Right ventricle myocardium inferior (tissue), 1 donor: Measurements from ENCODE around the gene DDI2. TPM values are rescaled to one million over a fixed set of nuclear protein-coding genes. Genes with fewer than 3 reads are reported as not detected.
A peak's percentile ranks its signal among the peaks of the same experiment; 100 is the strongest.

Experiments used
- ATAC-seq: fragments of 200-7000 bp; cut with Tn5 transposase; one replicate; pipeline ENCODE4 v1.9.1; 2020; ENCODE audit warnings: mild to moderate bottlenecking, moderate library complexity
- DNase-seq: peaks from one replicate; pipeline ENCODE4 v3.0.0; 2021; ENCODE audit errors: missing footprints
- intact Hi-C: fragments of 100-400 bp; cut with DNase I; formaldehyde crosslinking; loops from one replicate; pipeline ENCODE4 v1.11.0; 2022
- long read RNA-seq: library from polyadenylated mRNA; unstranded; transcript quantifications from one replicate; pipeline ENCODE4 v2.0.0, GENCODE V29; 2021
- total RNA-seq: library from RNA; stranded (reverse); fragmentation: NEBNext Ultra II Directional; extraction: Animal tissue kit (Norgen Biotek cat#: 25700); gene quantifications from one replicate; pipeline ENCODE4 v1.2.1, GENCODE V29; 2021
- donor health status: DM: no; HTN: yes; CAD: no; lungs with severe emphysema.

DDI2 gene
- 20.4 TPM for total RNA-seq
- long read RNA-seq, partial matches to known transcripts, result 0 of 3 reads
- long read RNA-seq, other reads (novel, unspliced or antisense), result 3 of 3 reads

GRCh38 chr1:15617173-15618076 lies at the start of gene DDI2:
Gene DDI2 (plus strand): TSS chr1:15617458. CDS start chr1:15617671, 213 bp downstream.
- peak; percentile 95 for ATAC-seq
- intact Hi-C loops, result loop anchor here (2.0 to 10.0 kb wide), 3 partner anchors 15 to 747 kb away; partner anchors contain the start of genes DNAJC16 and SZRD1
- peak; percentile 98 for DNase-seq

DNA sequence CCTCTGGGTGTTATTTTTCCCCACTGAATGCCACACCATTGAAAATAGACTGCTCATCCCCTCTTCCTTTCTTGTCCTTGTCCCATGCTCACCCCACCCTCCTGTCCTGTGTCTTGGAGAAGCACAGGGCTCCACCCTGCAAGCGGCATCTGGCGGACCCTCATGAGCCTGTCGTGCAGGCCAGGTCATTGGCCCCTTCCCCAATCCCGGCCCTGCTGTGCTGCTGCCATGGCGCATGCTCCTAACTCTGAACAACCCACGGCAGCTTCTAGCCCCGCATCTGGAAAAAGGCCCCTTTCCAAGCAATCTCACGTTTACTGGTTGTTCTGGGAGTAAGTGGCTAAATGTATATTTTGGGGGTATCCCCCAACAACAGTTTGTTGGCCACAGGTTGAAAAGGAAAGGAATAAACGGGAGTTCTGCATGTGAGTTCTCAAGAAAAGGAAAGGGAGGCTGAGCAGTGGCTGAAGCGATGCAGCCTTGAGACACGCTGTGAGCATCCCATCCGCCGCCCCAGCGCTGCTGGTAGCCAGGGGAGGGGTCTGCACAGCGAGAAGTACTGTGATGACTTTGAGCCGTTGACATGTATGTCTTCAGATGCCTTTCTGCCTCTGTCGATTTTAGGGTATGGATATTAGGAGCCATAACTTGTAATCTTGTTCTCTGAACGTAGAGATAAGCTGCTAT lies 48.7 kb upstream of the DDI2 start:
- ATAC-seq, result no peak
- DNase-seq, result no peak
- intact Hi-C loops, result no loop called here

DNA sequence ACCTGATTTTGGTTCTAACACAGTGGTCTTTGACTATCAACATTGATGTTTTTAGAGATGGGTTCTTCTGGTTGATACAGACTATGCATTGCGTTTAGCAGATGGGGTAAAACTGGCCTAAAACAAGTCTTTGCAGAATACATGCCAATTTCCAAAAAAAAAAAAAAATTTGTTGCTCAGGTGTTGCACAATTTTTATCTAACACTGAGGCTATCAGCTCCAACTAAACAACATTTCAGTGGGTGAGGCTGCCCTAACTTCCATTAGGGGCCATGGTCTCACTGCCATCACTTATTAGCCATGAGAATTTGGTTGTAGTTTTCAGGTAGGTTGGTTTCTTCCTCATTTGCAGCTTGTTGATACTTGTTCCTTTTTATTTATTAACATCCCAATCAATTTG lies 46.4 kb upstream of the DDI2 start:
- DNase-seq, result no peak
- intact Hi-C loops, result no loop called here
- no peak for ATAC-seq

- DNase-seq (no peak), ATAC-seq (no peak)
- intact Hi-C loops, result no loop called here
Measured at GRCh38 chr1:15571266-15571665, 46.0 kb upstream of the DDI2 start.

- intact Hi-C loops, result no loop called here
- DNase-seq (no peak), ATAC-seq (no peak)
Measured at GRCh38 chr1:15573477-15573876, 43.8 kb upstream of the DDI2 start.

DNA sequence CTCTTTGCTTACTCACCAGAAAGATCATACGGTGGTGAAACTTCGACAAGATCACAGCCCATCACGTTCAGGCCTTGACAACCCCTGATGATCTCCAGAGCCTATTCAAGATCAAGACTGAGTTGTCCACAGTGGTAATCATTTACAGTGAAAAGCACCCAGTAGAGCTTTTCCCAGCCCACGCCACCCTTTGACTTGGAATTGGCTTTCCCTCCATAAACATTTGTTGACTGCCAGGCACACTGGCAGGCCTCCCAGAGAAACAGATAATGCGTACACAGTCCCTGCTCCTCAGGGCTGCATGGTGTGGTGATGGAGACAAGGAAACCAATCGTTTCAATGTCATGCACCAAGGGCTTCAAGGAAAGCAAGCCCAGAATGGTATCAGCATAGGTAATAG lies 42.5 kb upstream of the DDI2 start:
- no peak for DNase-seq
- intact Hi-C loops, result no loop called here
- ATAC-seq, result peak; percentile 53

GRCh38 chr1:15575549-15576150 lies 41.6 kb upstream of the DDI2 start:
- DNase-seq (no peak), ATAC-seq (no peak)
- intact Hi-C loops, result no loop called here

DNA sequence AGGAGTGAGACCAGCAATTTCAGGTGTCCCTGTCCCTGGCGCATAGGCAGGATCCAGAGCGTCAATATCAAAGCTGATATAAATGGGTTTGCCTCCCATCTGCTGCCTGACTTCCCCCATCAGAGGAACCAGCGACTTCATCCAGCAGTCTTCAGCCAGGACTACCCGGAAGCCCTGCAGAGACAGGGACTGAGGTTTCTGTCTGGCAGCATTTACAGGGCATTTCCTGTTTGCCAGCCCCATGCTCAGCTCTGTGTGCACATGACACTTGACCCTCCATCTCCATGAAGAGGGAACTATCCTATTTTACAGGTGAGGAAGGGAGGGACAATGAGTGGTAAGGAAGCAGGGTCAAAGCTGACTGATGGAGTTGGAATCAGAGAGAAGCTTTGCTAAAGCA lies 39.6 kb upstream of the DDI2 start:
- DNase-seq (no peak), ATAC-seq (no peak)
- intact Hi-C loops, result no loop called here

- no peak for ATAC-seq
- DNase-seq, result no peak
- intact Hi-C loops, result no loop called here
Measured at GRCh38 chr1:15578921-15579682, 38.2 kb upstream of the DDI2 start.

GRCh38 chr1:15579683-15580047 lies 37.6 kb upstream of the DDI2 start:
- intact Hi-C loops, result no loop called here
- no peak for ATAC-seq
- DNase-seq, result no peak

DNA sequence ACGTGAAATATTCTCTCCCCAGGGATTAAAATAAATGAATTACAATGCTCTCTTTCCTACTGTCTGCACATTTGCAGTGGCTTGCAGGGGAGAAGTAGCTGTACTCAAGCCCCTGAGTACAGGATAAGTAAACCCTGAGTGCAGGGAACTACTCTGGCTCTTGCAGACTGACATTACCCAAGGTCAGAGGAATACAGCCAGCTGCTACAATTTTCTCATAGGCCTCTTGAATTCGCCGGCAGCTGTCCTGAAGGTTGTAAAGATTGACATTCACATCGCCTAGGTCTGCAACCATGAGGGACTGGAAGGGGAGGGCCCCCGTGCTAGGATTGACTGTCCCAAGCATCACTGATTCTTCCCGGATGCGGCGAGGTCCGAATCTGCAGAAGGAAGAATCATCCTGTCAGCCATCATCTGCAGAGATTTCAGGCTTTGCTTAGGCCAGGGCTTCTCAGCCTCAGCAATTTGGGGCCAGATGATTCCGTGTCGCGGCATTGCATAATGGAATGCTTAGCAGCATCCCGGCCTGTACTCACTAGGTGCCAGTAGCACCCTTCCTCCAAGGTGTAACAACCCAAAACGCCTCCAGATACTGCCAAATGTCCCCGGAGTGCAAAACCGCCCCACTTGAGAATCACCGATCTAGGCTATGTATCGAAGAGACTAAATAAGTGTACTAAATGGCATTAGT lies 34.1 kb upstream of the DDI2 start:
- ATAC-seq, result peak; percentile 44
- intact Hi-C loops, result no loop called here
- DNase-seq, result no peak

DNA sequence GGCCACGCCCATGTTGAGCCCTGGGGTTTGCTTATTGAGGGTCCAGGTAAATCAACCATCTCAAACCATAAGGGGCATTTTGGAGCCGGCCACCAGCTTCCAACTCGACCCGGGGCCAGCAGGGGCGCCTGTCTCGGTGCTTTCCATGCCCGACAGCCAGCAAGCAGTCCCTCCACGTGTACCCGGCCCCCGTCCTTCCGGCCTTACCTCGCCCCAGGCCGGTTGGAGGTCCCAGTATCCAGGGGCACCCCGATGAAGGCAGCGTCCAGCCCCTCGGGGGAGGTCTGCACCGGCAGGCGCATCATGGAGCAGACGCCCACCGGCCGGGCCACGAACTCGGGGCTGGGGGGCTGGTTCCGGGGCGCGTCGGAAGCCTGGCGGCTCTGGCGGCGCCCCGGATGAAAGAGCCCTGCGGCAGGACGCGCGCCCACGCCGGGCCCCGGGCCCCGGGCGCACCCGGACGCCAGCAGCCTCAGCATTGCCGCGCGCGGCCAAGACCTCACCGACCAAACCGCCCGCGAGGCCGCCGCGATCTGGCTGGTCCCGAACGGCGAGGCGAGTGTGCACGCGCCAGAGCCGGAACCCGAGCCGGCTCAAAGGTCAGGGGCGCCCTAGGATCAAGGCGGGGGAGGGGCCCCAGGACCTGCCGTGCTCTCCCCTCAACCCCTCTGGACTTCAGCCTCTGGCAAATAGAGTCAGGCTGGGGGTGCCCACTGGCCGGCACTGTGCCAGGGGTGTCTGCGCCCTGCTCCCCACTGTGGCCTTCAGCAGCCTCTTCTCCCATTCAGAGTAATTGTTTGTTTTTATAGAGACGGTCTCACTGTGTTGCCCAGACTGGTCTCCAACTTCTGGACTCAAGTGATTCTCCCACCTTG lies 32.5 kb upstream of the DDI2 start, which contains the start of gene AGMAT:
AGMAT (minus strand) TSS at position 563 of the 875 bp plus-strand sequence; CDS start at position 479, 84 bp downstream.
- intact Hi-C loops, result no loop called here

GRCh38 chr1:15592285-15592684 lies 25.0 kb upstream of the DDI2 start:
- ATAC-seq, result no peak
- no peak for DNase-seq
- intact Hi-C loops, result no loop called here

More for the DNA sequence above, 32.5 kb upstream of the DDI2 start, which contains the start of gene AGMAT:
- ATAC-seq (peak; percentile 54), DNase-seq (no peak)

DNA sequence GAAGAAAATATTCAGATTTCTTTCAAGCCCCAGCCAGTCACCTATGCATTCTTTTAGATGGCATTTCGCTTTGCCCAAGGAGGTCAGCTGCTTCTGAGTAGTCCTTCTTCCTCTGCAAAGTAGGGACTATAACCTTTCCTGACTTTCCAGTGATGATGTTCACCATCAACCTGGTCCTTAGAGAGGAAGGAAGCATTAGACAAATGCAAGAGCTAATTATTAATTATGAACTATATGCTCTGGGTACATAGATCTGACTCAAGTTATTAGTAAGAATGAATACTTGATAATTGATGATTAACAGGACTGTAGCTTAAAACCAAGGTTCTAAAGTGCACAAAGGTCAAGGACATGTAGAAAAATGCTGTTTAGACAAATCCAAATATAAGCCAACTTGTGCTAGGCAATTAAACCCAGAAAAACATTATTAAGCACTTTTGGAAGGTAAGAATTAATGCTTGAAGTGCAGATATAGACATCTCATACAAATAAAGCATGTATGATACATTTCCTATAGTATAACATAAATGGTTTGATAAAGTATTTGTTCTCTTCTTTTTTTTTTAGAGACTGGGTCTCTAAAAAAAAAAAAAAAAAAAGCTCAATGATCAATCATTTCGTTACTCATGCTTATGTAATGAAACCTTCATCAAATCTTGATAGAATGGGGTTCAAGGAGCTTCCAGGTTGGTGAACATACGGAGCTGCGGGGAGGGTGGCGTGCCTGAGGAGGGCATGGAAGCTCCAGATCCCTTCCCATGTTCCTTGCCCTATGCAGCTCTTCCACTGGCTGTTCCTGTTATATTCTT lies 21.2 kb upstream of the DDI2 start:
- ATAC-seq (no peak), DNase-seq (no peak)
- intact Hi-C loops, result no loop called here

- ATAC-seq (no peak), DNase-seq (no peak)
- intact Hi-C loops, result no loop called here
Measured at GRCh38 chr1:15598436-15598835, 18.8 kb upstream of the DDI2 start.
